Sigmoid colon (tissue), 7 donors: ENCODE data around the gene EFNA4. TPM values are rescaled to one million over a fixed set of nuclear protein-coding genes. Genes with fewer than 3 reads are reported as not detected.
A peak's percentile ranks its signal among the peaks of the same experiment; 100 is the strongest.

Source experiments
- DNase-seq: peaks from one replicate; pipeline ENCODE4 v3.0.0-alpha.2; 2019
- H3K27ac ChIP-seq, 4 donors: fragments of 200-600 bp; sonication (generic); one replicate each; pipeline ENCODE4 v1.5.1; 2016 to 2019; ENCODE audit warnings: mild to moderate bottlenecking in 1 of 4
- H3K27me3 ChIP-seq, 3 donors: fragments of 200-600 bp; sonication (generic); one replicate each; pipeline ENCODE4 v1.5.1; 2019; ENCODE audit warnings: mild to moderate bottlenecking in 1 of 3
- H3K36me3 ChIP-seq, 4 donors: fragments of 200-600 bp; sonication (generic); one replicate each; pipeline ENCODE4 v1.5.1; 2016 to 2019
- H3K4me1 ChIP-seq, 4 donors: fragments of 200-600 bp; sonication (generic); one replicate each; pipeline ENCODE4 v1.5.1; 2017 to 2019
- H3K4me3 ChIP-seq, 4 donors: fragments of 200-600 bp; sonication (generic); one replicate each; pipeline ENCODE4 v1.5.1; 2017 to 2019; ENCODE audit warnings: mild to moderate bottlenecking in 2 of 4, moderate library complexity in 1 of 4
- H3K9me3 ChIP-seq, 4 donors: fragments of 200-600 bp in 3 of 4; sonication (generic) in 3 of 4; one replicate each; pipeline versions ENCODE4 v1.5.1 to v1.6.1; 2013 to 2019
- CTCF ChIP-seq, 4 experiments: fragments of 450-650 bp in 3 of 4; fragments of 200-600 bp in 1 of 4; IDR thresholded peaks; one replicate each; pipeline ENCODE4 v1.5.1; 2016 to 2019; ENCODE audit warnings: antibody characterized with exemption in 4 of 4, mild to moderate bottlenecking in 3 of 4, moderate library complexity in 2 of 4
- EP300 ChIP-seq, 4 donors: sonication (generic); formaldehyde crosslinking; IDR thresholded peaks; one replicate each; pipeline ENCODE4 v1.6.1; 2017; ENCODE audit warnings: antibody characterized with exemption in 4 of 4
- POLR2A ChIP-seq, 2 donors: fragments of 450-650 bp; IDR thresholded peaks; one replicate each; pipeline ENCODE4 v1.6.1; 2016; ENCODE audit warnings: antibody characterized with exemption in 2 of 2, mild to moderate bottlenecking in 2 of 2, moderate library complexity in 2 of 2
- POLR2AphosphoS5 ChIP-seq, 4 donors: sonication (generic); formaldehyde crosslinking; IDR thresholded peaks; one replicate each; pipeline ENCODE4 v1.6.1; 2017; ENCODE audit warnings: antibody characterized with exemption in 4 of 4
- WGBS, 2 donors: extraction: QIAGEN DNeasy Blood & Tissue Kit; methylation state at CpG; one replicate each; pipeline ENCODE4 v1.1.7; 2013; 5-methylcytosine and 5-hydroxymethylcytosine counted together
- intact Hi-C: fragments of 100-400 bp; cut with DNase I; formaldehyde crosslinking; loops from one replicate; pipeline ENCODE4 v1.15.1; 2023
- polyA plus RNA-seq, 3 donors: library from polyadenylated mRNA; stranded (reverse); fragments of 200-250 nt; gene quantifications; one replicate each; pipeline ENCODE4 v1.2.3, GENCODE V29; 2013
- total RNA-seq, 4 donors: library from RNA; depleted of rRNA; stranded (reverse); fragments of >200 nt; gene quantifications; one replicate each; pipeline ENCODE4 v1.1.0, GENCODE V29; 2016
- donor health status: healthy with polysubstance abuse.
- donor health status: Bipolar disorder and iron deficiency.
- donor health status: healthy.

The EFNA4 gene
- total and polyA plus RNA-seq, 7 donors: 1.6 to 22.2 (median 5.0) TPM

- H3K4me1 ChIP-seq: peaks cover 0 to 14% (median 4%) of the 10 kb centered on the region in 4 donors
- H3K4me3 ChIP-seq: no peak overlapping the region
- H3K9me3 ChIP-seq: no peaks in the 10 kb centered on the region
- WGBS, 2 donors: 82 to 87% methylated on average over 5 of the region's 5 CpGs
- TF ChIP-seq POLR2A (IDR thresholded peaks at IDR 0.05) (no peak), CTCF (IDR thresholded peaks at IDR 0.05) (no peak), POLR2AphosphoS5 (IDR thresholded peaks at IDR 0.05) (no peak), EP300 (IDR thresholded peaks at IDR 0.05) (no peak)
- H3K27me3 ChIP-seq: no peaks in the 10 kb centered on the region
- intact Hi-C loops: no loop called here
- no peaks in the 10 kb centered on the region for H3K36me3 ChIP-seq
- no peak overlapping the region for H3K27ac ChIP-seq
- DNase-seq: no peak
These were observed 20.8 kb upstream of the EFNA4 start for GRCh38 chr1:155042789-155043188.

GRCh38 chr1:155043301-155043702 lies 20.2 kb upstream of the EFNA4 start:
- Histone ChIP-seq H3K4me1 (peaks cover 0 to 14% (median 4%) of the 10 kb centered on the region in 4 donors), H3K9me3 (no peaks in the 10 kb centered on the region), H3K27me3 (no peaks in the 10 kb centered on the region), H3K4me3 (no peak overlapping the region), H3K36me3 (no peaks in the 10 kb centered on the region), H3K27ac (no peak overlapping the region)
- no peak for TF ChIP-seq CTCF (IDR thresholded peaks at IDR 0.05)
- no peak for TF ChIP-seq POLR2A (IDR thresholded peaks at IDR 0.05)
- TF ChIP-seq EP300 (IDR thresholded peaks at IDR 0.05): no peak
- TF ChIP-seq POLR2AphosphoS5 (IDR thresholded peaks at IDR 0.05): no peak
- WGBS, 2 donors: 17 to 70% methylated on average over 12 of the region's 12 CpGs
- intact Hi-C loops: no loop called here
- DNase-seq: no peak

GRCh38 chr1:155043793-155044192 lies 19.7 kb upstream of the EFNA4 start:
- Histone ChIP-seq H3K4me1 (peaks cover 0 to 10% (median 4%) of the 10 kb centered on the region in 4 donors), H3K9me3 (no peaks in the 10 kb centered on the region), H3K27ac (no peak overlapping the region), H3K36me3 (no peaks in the 10 kb centered on the region), H3K27me3 (no peaks in the 10 kb centered on the region), H3K4me3 (no peak overlapping the region)
- intact Hi-C loops: no loop called here
- DNase-seq: no peak
- no peak for TF ChIP-seq CTCF (IDR thresholded peaks at IDR 0.05)
- no peak for TF ChIP-seq POLR2A (IDR thresholded peaks at IDR 0.05)
- no peak for TF ChIP-seq POLR2AphosphoS5 (IDR thresholded peaks at IDR 0.05)
- TF ChIP-seq EP300 (IDR thresholded peaks at IDR 0.05): no peak
- 13 to 66% methylated on average over 3 of the region's 3 CpGs for WGBS, 2 donors

GRCh38 chr1:155044365-155044764 lies 19.2 kb upstream of the EFNA4 start:
- peaks cover 0 to 9% (median 6%) of the 10 kb centered on the region in 4 donors for H3K4me1 ChIP-seq
- no peaks in the 10 kb centered on the region for H3K9me3 ChIP-seq
- H3K36me3 ChIP-seq: no peaks in the 10 kb centered on the region
- WGBS, 2 donors: 77 to 84% methylated on average over 6 of the region's 6 CpGs
- intact Hi-C loops: no loop called here
- no peak for TF ChIP-seq CTCF (IDR thresholded peaks at IDR 0.05)
- TF ChIP-seq POLR2A (IDR thresholded peaks at IDR 0.05): no peak
- TF ChIP-seq EP300 (IDR thresholded peaks at IDR 0.05): no peak
- no peak for TF ChIP-seq POLR2AphosphoS5 (IDR thresholded peaks at IDR 0.05)
- H3K27me3 ChIP-seq: no peaks in the 10 kb centered on the region
- peak overlapping the region in 1 of 4 donors; percentile 18 for H3K27ac ChIP-seq
- no peak for DNase-seq
- H3K4me3 ChIP-seq: no peak overlapping the region
